ENCODE measurements around the gene SLC10A4.

SLC10A4 gene

GRCh38 chr4:48489683-48490011 is 6.5 kb downstream of the SLC10A4 start:
- no peak for TF ChIP-seq ZFX (IDR thresholded peaks at IDR 0.05; ENCODE audit: borderline replicate concordance)
- TF ChIP-seq CTCF (IDR thresholded peaks at IDR 0.05): no peak
- H3K27ac ChIP-seq: no peak overlapping the region

GRCh38 chr4:48490012-48490679 is 7.0 kb downstream of the SLC10A4 start, which contains the start of gene ZAR1:
Gene ZAR1, plus strand, starts transcription at chr4:48490252. Its CDS starts 40 bp downstream, at chr4:48490292.
- no peak within 1 kb of the TSS for H3K27ac ChIP-seq
- TF ChIP-seq ZFX (IDR thresholded peaks at IDR 0.05; ENCODE audit: borderline replicate concordance): no peak
- no peak for TF ChIP-seq CTCF (IDR thresholded peaks at IDR 0.05)

GRCh38 chr4:48490680-48491513 is 7.8 kb downstream of the SLC10A4 start:
- TF ChIP-seq CTCF (IDR thresholded peaks at IDR 0.05): no peak
- no peak for TF ChIP-seq ZFX (IDR thresholded peaks at IDR 0.05; ENCODE audit: borderline replicate concordance)
- no peak overlapping the region for H3K27ac ChIP-seq

- TF ChIP-seq CTCF (IDR thresholded peaks at IDR 0.05): no peak
- TF ChIP-seq ZFX (IDR thresholded peaks at IDR 0.05; ENCODE audit: borderline replicate concordance): no peak
Observed at GRCh38 chr4:48491514-48492176, 8.5 kb downstream of the SLC10A4 start.

GRCh38 chr4:48493452-48494100 is 10.4 kb downstream of the SLC10A4 start:
- TF ChIP-seq CTCF (IDR thresholded peaks at IDR 0.05) (no peak), ZFX (IDR thresholded peaks at IDR 0.05; ENCODE audit: borderline replicate concordance) (no peak)
- H3K27ac ChIP-seq: no peak overlapping the region

More at GRCh38 chr4:48491514-48492176, 8.5 kb downstream of the SLC10A4 start:
- no peak overlapping the region for H3K27ac ChIP-seq

GRCh38 chr4:48495941-48496340 is 12.8 kb downstream of the SLC10A4 start:
- H3K27ac ChIP-seq: no peak overlapping the region
- TF ChIP-seq CTCF (IDR thresholded peaks at IDR 0.05): no peak
- TF ChIP-seq ZFX (IDR thresholded peaks at IDR 0.05; ENCODE audit: borderline replicate concordance): no peak
